ENCODE results near the gene BBS5.
"Not testable (repeated sequence)": the region's sequence is repeated elsewhere in the genome, so short reads cannot be mapped to it uniquely, and the experiment has no call there.

BBS5 gene

DNA sequence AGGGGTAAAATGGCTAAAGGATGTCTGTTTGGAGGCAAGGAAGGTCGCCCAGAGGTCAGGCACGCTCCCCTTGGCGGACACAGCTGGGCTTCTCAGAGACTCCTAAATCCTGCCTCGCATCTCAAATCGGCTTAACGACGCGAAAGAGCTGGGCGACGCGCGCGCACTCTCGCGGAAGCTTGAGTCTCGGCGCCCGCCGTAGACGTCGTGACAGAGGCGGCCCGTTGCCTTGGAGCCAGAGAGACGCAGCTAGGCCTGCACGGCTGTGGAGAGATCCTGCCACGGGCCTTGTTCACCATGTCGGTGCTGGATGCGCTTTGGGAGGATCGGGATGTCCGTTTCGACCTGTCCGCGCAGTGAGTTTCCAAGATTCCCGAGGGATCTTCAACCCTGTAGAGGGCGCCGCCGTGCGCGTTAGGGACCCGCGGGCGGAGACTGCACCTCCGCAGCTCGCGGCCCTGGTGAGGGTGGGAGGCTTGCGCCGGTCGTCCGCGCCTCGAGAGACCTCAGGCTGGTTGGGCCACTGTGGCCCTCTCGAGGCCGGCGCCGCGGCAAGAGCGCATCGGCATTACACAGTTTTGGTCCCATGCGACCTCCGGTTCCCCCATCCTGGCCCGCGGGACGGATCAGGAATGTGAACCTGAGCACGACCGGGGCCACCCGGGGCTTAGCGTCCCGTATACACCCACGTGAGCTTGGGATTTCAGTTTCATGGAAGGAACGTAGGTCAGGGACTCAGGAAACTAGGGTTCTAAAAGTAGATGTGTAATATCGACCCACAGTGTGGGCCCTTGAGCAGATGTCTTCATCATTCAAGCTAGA lies at the start of gene BBS5:
Gene BBS5 (plus strand): TSS at position 238 of the 822 bp plus-strand sequence. CDS start 60 bp downstream, at position 298.
- DNase-seq (ENCODE audit: extremely low read depth in 1 of 2, low read depth in 1 of 2): peak; percentile 9 to 54

DNA sequence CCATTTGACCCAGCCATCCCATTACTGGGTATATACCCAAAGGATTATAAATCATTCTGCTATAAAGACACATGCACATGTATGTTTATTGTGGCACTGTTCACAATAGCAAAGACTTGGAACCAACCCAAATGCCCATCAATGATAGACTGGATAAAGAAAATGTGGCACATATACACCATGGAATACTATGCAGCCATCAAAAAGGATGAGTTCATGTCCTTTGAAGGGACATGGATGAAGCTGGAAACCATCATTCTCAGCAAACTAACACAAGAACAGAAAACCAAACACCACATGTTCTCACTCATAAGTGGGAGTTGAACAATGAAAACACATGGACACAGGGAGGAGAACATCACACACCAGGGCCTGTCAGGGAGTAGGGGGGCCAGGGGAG lies 47.5 kb upstream of the BBS5 start:
- DNase-seq (ENCODE audit: extremely low read depth in 1 of 2, low read depth in 1 of 2): not testable (repeated sequence)

DNA sequence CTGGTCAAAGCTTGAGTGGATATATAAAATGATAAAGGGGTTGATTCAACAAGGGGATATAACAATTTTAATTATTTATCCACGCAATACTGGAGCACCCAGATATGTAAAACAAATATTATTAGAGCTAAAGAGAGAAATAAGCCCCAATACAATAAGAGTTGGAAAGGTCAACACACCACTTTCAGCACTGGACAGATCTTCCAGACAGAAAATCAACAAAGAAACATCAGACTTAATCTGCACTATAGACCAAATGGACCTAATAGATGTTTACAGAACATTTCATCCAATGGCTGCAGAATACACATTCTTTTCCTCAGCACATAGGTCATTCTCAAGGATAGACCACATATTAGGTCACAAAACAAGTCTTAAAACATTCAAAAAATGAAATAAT lies 45.1 kb upstream of the BBS5 start:
- DNase-seq (ENCODE audit: extremely low read depth in 1 of 2, low read depth in 1 of 2): not testable (repeated sequence)

DNA sequence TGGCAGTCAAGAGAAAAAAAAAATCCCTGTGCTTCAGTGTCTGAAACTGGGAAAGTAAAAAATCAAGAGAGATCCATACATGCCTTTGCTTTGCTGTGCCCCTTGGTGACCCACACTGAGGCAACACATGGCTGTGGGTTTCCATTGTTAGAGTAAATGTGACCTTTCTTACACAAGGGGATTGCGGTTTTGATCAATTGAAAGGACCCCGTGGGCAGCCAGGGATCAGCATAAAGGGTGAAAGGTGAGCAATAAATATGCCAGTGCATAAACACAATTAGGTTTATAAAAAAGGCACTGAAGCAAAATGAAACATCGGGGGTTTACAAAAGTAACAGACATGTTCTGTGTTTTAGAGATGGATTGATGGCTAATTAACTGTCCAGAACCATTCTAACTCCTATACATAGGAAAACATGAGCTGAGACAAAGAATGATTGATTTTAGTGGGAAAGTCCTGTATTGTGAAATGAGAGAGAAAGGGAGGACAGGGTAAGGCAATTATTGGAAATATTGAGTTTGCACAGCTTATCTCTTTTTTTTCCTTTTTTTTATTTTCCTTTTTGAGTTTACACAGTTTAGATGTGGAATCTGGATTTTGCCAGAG lies 40.7 kb upstream of the BBS5 start:
- no peak for DNase-seq (ENCODE audit: extremely low read depth in 1 of 2, low read depth in 1 of 2)

DNA sequence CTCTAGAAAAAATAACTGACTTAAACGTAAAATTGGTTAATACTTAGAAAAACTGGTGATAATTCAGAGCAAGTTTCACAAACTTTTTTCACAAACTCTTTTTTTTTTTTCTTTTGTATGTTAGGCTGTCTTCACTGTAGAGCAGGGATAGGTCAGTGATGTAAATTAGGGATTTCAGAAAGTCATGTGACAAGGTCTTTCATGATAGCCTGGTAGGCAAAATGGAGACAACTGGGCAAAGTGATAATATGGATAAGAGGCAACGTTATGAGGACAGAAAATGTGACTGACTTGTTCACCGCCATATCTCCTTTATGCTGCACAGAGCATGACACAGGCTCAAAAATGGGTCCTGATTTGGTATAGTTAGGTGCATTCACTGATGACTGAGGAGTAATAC lies 39.4 kb upstream of the BBS5 start:
- no peak for DNase-seq (ENCODE audit: extremely low read depth in 1 of 2, low read depth in 1 of 2)

DNA sequence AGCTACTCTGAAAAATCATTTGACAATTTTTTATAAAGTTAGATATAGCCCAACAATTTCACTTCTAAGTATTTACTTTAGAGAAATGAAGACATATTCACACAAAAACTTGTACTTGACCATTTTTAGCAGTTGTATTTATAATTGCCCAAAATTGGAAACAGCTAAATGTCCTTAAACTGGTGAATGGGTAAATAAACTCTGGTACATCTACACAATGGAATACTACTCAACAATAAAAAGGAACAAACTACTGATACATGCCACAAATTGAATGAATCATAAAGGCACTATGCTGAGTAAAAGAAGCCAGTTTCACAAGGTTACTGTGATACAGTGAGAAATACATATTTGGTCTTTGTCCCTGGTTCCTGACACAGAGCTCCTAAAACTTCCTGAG lies 32.8 kb upstream of the BBS5 start:
- no peak for DNase-seq (ENCODE audit: extremely low read depth in 1 of 2, low read depth in 1 of 2)

DNA sequence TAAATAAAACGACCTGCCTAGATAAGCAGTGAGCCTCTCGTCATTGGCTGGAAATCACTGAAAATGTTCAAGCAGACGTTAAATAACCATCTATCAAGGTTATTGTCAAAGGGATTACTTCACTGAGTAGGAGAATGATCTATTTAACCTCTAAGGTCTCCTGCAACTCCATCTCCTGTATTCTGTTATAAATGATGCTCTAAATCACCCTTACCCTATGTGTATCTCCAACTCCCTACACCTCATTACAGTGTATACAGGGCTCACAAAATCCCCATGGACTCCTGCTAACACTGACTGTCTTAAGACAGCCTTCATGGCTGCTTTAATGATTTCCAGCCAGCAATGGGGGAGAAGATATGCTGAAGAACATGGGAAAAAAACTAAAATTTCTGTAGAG lies 31.0 kb upstream of the BBS5 start:
- DNase-seq (ENCODE audit: extremely low read depth in 1 of 2, low read depth in 1 of 2): no peak

DNA sequence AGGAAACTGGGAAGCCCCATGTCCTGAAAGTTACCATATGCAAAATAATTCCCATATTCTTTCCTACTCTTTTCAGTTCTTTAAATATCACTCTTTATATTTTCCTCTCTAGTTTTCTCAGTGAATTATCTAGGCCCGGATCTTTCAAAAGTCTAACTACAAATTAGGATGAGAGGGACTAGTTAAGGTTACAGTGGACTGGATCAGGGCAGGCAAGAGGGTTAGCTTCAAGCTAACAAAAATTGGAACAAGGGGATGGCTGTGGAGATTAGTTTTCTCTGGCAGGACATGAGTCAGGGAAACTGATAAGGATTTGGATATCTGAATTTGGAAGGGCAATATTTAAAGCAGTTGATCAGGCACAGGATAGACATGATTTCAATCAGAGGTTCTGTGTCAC lies 30.4 kb upstream of the BBS5 start:
- DNase-seq (ENCODE audit: extremely low read depth in 1 of 2, low read depth in 1 of 2): no peak

DNA sequence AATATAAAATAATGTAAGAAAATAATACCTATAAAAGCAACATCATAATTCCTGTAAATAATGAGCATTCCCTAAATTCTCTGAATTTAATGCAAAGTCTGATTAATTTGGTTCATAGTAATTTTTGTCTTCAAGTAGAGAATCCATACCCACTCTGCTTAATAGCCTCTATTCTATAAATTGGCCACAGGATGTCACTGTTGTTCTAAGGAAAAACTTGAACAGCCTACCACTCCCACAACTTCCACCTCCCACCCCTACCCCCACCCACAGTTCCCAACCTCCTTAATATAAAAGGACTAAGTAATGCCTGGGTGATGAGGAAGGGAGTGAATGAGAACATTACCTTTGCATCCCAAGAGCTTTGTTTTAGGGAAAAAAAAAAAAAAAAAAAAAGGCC lies 27.2 kb upstream of the BBS5 start:
- no peak for DNase-seq (ENCODE audit: extremely low read depth in 1 of 2, low read depth in 1 of 2)

DNA sequence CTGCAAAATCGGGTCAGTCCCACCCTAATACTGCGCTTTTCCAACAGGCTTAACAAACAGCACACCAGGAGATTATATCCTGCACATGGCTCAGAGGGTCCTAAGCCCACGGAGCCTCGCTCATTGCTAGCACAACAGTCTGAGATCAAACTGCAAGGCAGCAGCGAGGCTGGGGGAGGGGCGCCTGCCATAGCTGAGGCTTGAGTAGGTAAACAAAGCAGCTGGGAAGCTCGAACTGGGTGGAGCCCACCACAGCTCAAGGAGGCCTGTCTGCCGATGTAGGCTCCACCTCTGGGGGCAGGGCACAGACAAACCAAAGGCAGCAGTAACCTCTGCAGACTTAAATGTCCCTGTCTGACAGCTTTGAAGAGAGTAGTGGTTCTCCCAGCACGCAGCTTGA lies 26.2 kb upstream of the BBS5 start:
- not testable (repeated sequence) for DNase-seq (ENCODE audit: extremely low read depth in 1 of 2, low read depth in 1 of 2)

DNA sequence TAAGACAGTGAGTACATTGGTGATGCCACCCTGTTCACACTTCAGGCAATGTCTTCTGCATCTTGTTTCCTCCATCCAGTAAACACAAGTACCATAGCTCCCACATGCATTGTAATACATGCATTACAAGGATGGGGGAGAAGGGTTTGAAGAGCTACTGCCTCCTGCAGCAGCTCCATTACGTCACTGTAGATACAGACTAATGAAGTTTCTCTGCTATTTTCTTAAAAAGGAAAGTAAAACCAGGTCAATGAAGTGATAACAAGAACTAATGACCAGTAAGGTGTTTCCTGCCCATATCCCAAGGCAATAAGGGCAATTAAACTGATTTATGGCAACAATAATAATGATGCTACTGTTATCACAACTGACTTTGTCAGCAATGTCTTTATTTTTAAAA lies 18.2 kb upstream of the BBS5 start:
- no peak for DNase-seq (ENCODE audit: extremely low read depth in 1 of 2, low read depth in 1 of 2)

DNA sequence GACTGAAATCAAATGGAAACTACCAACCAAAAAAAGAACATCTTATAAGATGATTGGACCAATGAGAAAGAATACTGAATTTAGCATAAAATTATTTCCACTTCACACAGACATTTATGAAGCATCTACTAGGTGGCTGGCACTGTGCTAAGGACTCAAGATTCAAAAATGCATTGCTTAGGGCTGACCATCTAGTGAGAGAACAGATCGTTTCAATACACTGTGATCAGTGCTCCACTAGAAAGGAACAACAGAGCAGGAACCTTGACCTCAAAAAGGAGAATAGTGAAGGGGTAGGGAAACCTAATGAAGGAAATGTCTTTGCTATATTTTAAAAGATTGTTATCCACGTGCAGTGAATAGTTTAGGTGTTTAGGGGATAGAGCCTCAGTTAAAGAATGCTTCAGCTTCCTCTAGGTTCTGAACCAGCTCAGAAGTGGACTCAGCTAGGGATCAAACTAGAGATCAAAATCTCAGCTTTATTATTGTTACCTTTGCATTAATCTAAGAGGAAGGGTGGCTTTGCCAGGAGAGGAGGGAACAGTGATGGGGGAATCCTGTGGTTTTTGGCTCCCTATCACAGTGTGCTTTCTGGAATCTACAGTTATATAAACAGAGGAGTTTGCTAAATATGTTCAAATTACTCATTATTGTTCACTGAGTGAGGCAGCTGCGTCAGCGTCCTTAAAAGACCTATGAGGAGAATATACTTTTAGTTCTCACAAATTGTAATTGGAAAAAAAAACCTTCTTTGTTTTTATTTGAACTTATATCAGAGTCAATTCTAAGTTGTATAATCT lies 16.2 kb upstream of the BBS5 start:
- no peak for DNase-seq (ENCODE audit: extremely low read depth in 1 of 2, low read depth in 1 of 2)

DNA sequence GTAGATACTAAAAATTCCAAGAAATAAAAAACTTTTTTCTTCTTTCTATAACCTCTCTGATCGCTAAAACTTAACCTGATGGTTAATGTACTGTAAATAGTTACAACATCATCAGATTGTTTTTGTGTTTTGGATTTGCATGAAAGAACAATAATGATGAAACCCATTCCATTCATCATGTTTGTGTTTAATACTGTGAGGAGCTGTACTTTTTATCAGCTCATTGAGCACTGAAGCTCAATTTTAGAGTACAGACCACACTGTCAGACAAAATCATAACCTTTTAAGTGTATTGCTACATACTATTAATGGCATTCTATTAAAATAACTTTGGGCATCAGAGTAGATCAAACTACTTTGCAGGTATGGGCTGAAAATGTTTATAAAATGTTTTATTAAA lies 14.8 kb upstream of the BBS5 start:
- no peak for DNase-seq (ENCODE audit: extremely low read depth in 1 of 2, low read depth in 1 of 2)

DNA sequence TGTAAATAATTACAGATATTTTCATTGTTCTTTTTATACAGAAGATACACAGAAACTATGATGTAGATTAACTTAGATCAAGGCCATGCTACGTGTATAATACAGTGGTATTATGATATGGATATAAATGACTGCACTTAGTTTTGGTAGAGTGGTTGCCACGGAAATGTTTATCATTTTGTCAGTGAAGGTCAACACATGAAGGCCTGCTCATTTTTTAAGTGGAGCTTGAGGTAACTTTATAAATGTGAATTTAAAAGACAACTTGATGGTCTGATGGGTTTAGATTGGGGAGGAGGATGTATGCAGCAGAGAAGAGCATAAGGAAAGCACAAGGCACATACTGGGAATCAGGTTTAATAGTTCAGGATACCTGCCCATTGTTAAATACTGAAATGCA lies 14.4 kb upstream of the BBS5 start:
- DNase-seq (ENCODE audit: extremely low read depth in 1 of 2, low read depth in 1 of 2): no peak

DNA sequence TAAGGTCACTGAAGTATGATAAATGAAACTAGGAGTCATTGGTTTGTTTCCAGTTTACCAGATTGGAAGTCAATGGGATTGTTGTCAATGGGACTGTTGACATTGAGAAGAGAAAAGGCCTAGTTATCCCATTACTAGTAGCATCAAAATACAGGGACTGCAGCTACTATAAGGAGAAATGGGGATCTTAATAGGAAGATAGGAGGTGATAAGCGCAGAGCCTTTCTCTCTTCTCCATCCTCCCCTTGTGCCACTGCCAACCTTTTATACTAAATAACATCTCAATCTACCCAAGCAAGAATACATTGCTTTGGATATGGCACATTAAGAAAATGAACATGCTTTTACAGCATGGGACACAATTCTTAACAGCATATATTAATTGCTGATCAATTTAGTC lies 10.5 kb upstream of the BBS5 start:
- no peak for DNase-seq (ENCODE audit: extremely low read depth in 1 of 2, low read depth in 1 of 2)

DNA sequence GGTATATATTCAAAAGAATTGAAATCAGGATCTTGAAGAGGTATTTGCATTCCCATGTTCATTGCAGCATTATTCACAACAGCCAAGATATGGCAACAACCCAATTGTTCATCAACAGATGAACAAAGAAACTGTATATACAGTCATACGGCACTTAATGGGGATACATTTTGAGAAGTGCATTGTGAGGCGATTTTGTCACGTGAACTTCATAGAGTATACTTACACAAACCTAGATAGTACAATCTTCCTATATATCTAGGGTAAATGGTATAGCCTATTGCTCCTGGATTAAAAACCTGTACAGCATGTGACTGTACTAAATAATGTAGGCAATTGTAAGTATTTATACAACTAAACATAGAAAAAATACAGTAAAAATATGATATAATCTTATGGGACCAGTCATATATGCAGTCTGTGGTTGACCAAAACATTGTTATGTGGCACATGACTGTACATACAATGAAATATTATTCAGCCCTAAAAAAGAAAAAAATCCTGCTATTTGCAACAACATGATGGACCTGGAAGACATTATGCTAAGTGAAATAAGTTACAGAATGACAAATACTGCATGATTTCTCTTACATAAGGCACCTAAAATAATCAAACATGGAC lies 9.2 kb upstream of the BBS5 start:
- no peak for DNase-seq (ENCODE audit: extremely low read depth in 1 of 2, low read depth in 1 of 2)

DNA sequence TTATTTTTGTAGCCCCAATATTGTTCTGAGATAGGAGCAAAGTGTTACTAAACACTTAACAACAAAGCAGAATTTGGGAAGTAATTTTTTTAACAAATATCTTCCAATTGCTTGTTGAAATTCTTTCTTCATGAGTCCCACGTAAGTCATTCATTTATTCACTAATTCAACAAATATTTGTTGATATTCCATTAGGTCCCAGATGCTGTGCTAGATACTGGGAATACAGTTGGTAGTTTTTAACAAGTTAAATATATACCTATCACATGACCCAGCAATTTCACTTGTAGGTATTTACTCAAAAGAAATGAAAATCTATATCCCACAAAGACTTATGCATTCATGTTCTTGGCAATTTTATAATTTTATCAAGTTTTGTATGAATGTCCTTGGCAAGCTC lies 7.0 kb upstream of the BBS5 start:
- no peak for DNase-seq (ENCODE audit: extremely low read depth in 1 of 2, low read depth in 1 of 2)

DNA sequence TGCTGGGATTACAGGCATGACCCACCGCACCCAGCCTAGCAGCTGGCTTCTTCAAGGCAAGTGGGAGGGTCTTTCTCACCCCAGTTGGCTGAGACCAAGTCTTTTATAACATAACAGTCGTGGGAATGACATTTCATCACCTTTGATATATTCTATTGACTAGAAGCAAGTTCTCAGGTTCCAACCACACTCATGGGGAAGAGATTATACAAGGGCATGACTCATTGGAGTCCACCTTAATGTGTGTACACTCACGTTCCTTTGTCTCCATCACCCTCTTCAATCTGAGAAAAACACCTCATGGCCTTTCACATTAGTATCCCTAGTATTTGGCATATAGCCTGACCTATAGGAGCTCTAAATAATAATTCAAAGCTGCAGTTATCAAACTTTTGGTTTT lies 2.8 kb upstream of the BBS5 start:
- DNase-seq (ENCODE audit: extremely low read depth in 1 of 2, low read depth in 1 of 2): no peak

DNA sequence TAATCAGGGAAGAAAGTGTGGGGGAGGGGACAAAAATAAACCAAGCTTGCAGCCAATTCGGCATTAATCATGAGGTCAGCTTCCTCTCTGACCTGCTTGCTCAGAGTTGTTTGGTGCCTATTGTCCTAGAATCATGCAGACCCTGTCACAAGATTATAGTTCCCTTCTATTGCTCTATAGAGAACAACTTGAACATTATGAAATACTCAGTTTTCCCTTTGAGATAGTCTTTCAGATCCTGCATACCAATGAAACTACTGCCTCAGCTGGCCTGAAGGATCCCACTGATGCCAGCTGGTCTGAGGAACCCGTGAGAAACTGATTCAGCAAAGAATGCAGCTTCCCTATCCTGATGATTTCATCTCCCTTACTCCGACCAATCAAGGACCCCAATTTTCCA lies 955 bp upstream of the BBS5 start:
- DNase-seq (ENCODE audit: extremely low read depth in 1 of 2, low read depth in 1 of 2): no peak

DNA sequence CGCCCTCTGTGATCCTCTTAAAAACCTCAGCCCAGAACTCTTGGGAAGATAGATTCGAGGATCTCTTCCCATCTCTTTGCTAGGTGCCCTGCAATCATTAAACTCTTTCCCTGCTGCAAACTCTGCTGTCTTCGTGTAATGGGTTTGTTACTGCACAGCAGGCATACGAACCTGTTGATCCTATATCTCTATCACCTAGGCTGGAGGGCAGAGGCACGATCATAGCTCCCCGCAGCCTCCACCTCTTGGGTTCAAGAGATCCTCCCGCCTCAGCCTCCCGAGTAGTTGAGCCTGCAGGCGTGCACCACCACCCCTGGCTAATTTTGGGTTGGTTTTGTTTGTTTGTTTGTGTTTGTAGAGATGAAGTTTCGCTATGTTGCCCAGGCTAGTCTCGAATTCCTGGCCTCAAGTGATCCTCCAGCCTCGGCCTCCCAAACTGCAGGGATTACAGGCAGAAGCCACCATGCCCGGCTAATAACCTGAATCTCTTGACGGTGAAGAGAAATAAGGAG lies 493 bp upstream of the BBS5 start:
- no peak for DNase-seq (ENCODE audit: extremely low read depth in 1 of 2, low read depth in 1 of 2)

DNA sequence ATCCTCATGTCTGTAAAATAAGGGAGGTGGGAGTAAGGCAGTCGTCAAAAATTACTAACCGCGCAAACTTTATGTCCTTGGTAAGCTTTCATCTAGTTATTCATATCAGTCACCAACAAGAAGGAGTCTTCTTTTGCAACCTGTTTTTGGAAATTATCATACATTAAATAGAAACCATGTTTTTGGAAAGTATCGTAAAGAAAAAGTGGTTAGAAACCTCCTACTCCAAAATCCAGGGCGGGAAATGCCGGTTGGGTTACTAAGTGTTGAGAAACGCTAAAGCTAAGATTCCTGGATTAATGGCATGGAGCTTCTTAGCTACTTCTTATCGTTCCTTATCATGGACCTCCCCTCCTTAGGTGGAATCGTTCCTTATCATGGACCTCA lies 778 bp downstream of the BBS5 start:
- DNase-seq (ENCODE audit: extremely low read depth in 1 of 2, low read depth in 1 of 2): no peak
